IMR-90 (cell line): ENCODE results near the gene SLC12A7. TPM values are rescaled to one million over a fixed set of nuclear protein-coding genes. Genes with fewer than 3 reads are reported as not detected.

Source experiments
- ATAC-seq: fragments of 200-7000 bp; cut with Tn5 transposase; 2 replicates; pipeline ENCODE4 v1.9.1; 2020; ENCODE audit warnings: low read depth, mild to moderate bottlenecking, moderate library complexity
- BruUV-seq: library from RNA; stranded (reverse); fragments of 400-500 nt; replicated peaks from 2 replicates; lab custom pipeline; 2021; lab: Mats Ljungman, UMichigan
- CTCF ChIA-PET: fragments of 300-600 bp; formaldehyde crosslinking; extraction: SDS; loops from one replicate; lab custom pipeline; 2021; ENCODE audit warnings: antibody characterized with exemption; lab: Yijun Ruan, JAX
- POLR2A ChIA-PET: fragments of 300-600 bp; sonication (Branson Sonifier 250); formaldehyde crosslinking; loops from one replicate; lab custom pipeline; 2022; ENCODE audit warnings: antibody characterized with exemption; ENCODE audit not compliant: unreplicated experiment; lab: Charles Lee
- DNase-seq: peaks from one replicate; pipeline ENCODE4 v3.0.0; 2013
- H2AFZ ChIP-seq: replicated peaks from 2 replicates; pipeline ENCODE3; 2013; ENCODE audit warnings: low read length, mild to moderate bottlenecking; ENCODE audit not compliant: poor library complexity
- H2AK5ac ChIP-seq: 2 replicates; pipeline ENCODE4 v1.6.1; 2013; ENCODE audit warnings: low read depth, low read length, inconsistent platforms
- H2AK9ac ChIP-seq: replicated peaks from 2 replicates; pipeline ENCODE3; 2013; ENCODE audit warnings: mild to moderate bottlenecking, low read depth, low read length, moderate library complexity; ENCODE audit not compliant: poor library complexity
- H2BK120ac ChIP-seq: 2 replicates; pipeline ENCODE4 v1.6.1; 2013; ENCODE audit warnings: low read depth, low read length, inconsistent platforms
- H2BK15ac ChIP-seq: 3 replicates; pipeline ENCODE4 v1.6.1; 2013; ENCODE audit warnings: low read depth, low read length, inconsistent platforms
- H2BK20ac ChIP-seq: 2 replicates; pipeline ENCODE4 v1.6.1; 2013; ENCODE audit warnings: low read depth, mild to moderate bottlenecking, inconsistent platforms, low read length, moderate library complexity
- H2BK5ac ChIP-seq: 2 replicates; pipeline ENCODE4 v1.6.1; 2013; ENCODE audit warnings: mild to moderate bottlenecking, low read depth, low read length, inconsistent platforms; ENCODE audit not compliant: poor library complexity, severe bottlenecking
- H3K14ac ChIP-seq: replicated peaks from 2 replicates; pipeline ENCODE4 v1.6.1; 2013; ENCODE audit warnings: low read depth, low read length, inconsistent platforms
- H3K18ac ChIP-seq: 2 replicates; pipeline ENCODE4 v1.6.1; 2013; ENCODE audit warnings: low read depth, low read length, control low read depth
- H3K23ac ChIP-seq: 2 replicates; pipeline ENCODE4 v1.6.1; 2013; ENCODE audit warnings: low read depth, low read length, inconsistent platforms
- H3K27ac ChIP-seq: 2 replicates; pipeline ENCODE4 v1.5.1; 2013; ENCODE audit warnings: mild to moderate bottlenecking, control low read depth, low read length; ENCODE audit not compliant: insufficient read depth
- H3K27me3 ChIP-seq: 2 replicates; pipeline ENCODE4 v1.6.1; 2013; ENCODE audit warnings: low read length; ENCODE audit not compliant: control insufficient read depth, insufficient read depth
- H3K36me3 ChIP-seq: 2 replicates; pipeline ENCODE4 v1.6.1; 2013; ENCODE audit warnings: low read length, mixed read lengths; ENCODE audit not compliant: control insufficient read depth, insufficient read depth
- H3K4ac ChIP-seq: 2 replicates; pipeline ENCODE4 v1.6.1; 2013; ENCODE audit warnings: low read depth, low read length, inconsistent platforms
- H3K4me1 ChIP-seq: 2 replicates; pipeline ENCODE4 v1.6.1; 2013; ENCODE audit warnings: low read length, mixed read lengths; ENCODE audit not compliant: control insufficient read depth, insufficient read depth
- H3K4me2 ChIP-seq: 2 replicates; pipeline ENCODE4 v1.6.1; 2013; ENCODE audit warnings: low read depth, mild to moderate bottlenecking, control low read depth, low read length, moderate library complexity
- H3K4me3 ChIP-seq: 2 replicates; pipeline ENCODE4 v1.5.1; 2013; ENCODE audit warnings: low read depth, mild to moderate bottlenecking, control low read depth, low read length, moderate library complexity; ENCODE audit not compliant: insufficient read depth
- H3K56ac ChIP-seq: 2 replicates; pipeline ENCODE4 v1.6.1; 2013; ENCODE audit warnings: low read length, inconsistent platforms; ENCODE audit not compliant: insufficient read depth; ENCODE audit errors: extremely low read depth
- H3K79me1 ChIP-seq, 2 experiments: 2 replicates each; pipeline ENCODE4 v1.6.1; 2013; ENCODE audit warnings: low read length in 2 of 2, inconsistent platforms in 1 of 2, low read depth in 1 of 2
- H3K9ac ChIP-seq: 2 replicates; pipeline ENCODE4 v1.6.1; 2013; ENCODE audit warnings: low read depth, low read length, control low read depth
- H3K9me1 ChIP-seq: 2 replicates; pipeline ENCODE4 v1.6.1; 2013; ENCODE audit warnings: low read length, inconsistent platforms; ENCODE audit not compliant: insufficient read depth
- H3K9me3 ChIP-seq: 2 replicates; pipeline ENCODE4 v1.6.1; 2013; ENCODE audit warnings: low read length; ENCODE audit not compliant: control insufficient read depth, insufficient read depth
- H4K20me1 ChIP-seq: 2 replicates; pipeline ENCODE4 v1.6.1; 2013; ENCODE audit warnings: low read length, inconsistent platforms; ENCODE audit not compliant: insufficient read depth
- H4K5ac ChIP-seq: 2 replicates; pipeline ENCODE4 v1.6.1; 2013; ENCODE audit warnings: mild to moderate bottlenecking, low read depth, low read length, control low read depth
- H4K8ac ChIP-seq, 2 experiments: 2 replicates each; pipeline ENCODE4 v1.6.1; 2013; ENCODE audit warnings: low read depth in 2 of 2, low read length in 2 of 2, control low read depth in 1 of 2, inconsistent platforms in 1 of 2
- H4K91ac ChIP-seq: 2 replicates; pipeline ENCODE4 v1.6.1; 2013; ENCODE audit warnings: low read depth, low read length, inconsistent platforms; ENCODE audit not compliant: insufficient read depth
- BHLHE40 ChIP-seq: fragments of 150-350 bp; IDR thresholded peaks from 2 replicates; pipeline ENCODE4 v1.6.1; 2016; ENCODE audit warnings: mild to moderate bottlenecking, low read depth, low read length
- CEBPB ChIP-seq: IDR thresholded peaks from 2 replicates; pipeline ENCODE4 v1.6.1; 2012; ENCODE audit warnings: low read depth, low read length, improper control_type of control experiment
- FOS ChIP-seq: fragments of 150-350 bp; IDR thresholded peaks from 2 replicates; pipeline ENCODE4 v1.6.1; 2016; ENCODE audit warnings: low read depth, low read length
- MAFK ChIP-seq: IDR thresholded peaks from 2 replicates; pipeline ENCODE4 v1.6.1; 2012; ENCODE audit warnings: low read depth, low read length, improper control_type of control experiment
- MAZ ChIP-seq: IDR thresholded peaks from 2 replicates; pipeline ENCODE4 v1.6.1; 2012; ENCODE audit warnings: low read depth, mild to moderate bottlenecking, low read length, improper control_type of control experiment, moderate library complexity, borderline replicate concordance
- MXI1 ChIP-seq: IDR thresholded peaks from 2 replicates; pipeline ENCODE4 v1.6.1; 2012; ENCODE audit warnings: low read depth, mild to moderate bottlenecking, low read length, moderate library complexity, borderline replicate concordance
- NFE2L2 ChIP-seq: fragments of 150-350 bp; IDR thresholded peaks from 2 replicates; pipeline ENCODE4 v1.6.1; 2016; ENCODE audit warnings: low read depth, mild to moderate bottlenecking, low read length
- POLR2A ChIP-seq: IDR thresholded peaks from 2 replicates; pipeline ENCODE4 v1.6.1; 2012; ENCODE audit warnings: mild to moderate bottlenecking, low read depth, low read length
- RCOR1 ChIP-seq: IDR thresholded peaks from 2 replicates; pipeline ENCODE4 v1.6.1; 2012; ENCODE audit warnings: mild to moderate bottlenecking, low read length, improper control_type of control experiment; ENCODE audit not compliant: insufficient replicate concordance
- SMC3 ChIP-seq: fragments of 150-350 bp; IDR thresholded peaks from 2 replicates; pipeline ENCODE4 v1.6.1; 2016; ENCODE audit warnings: low read depth, mild to moderate bottlenecking, antibody characterized with exemption, low read length, moderate library complexity
- WGBS, 2 experiments: methylation state at CpG; one replicate each; pipeline versions ENCODE4 v1.1.5 to v1.1.7; 2013; ENCODE audit warnings: missing lambda C conversion rate in 2 of 2; ENCODE audit not compliant: insufficient read length in 1 of 2; ENCODE audit errors: extremely low coverage in 2 of 2; 5-methylcytosine and 5-hydroxymethylcytosine counted together
- dilution Hi-C: fragments of 300-500 bp; cut with HindIII; formaldehyde crosslinking; loops from one replicate; pipeline ENCODE4 v1.14.3; 2018; ENCODE audit warnings: low sequenced_read_pairs; ENCODE audit not compliant: unreplicated experiment
- in situ Hi-C: fragments of 300-500 bp; cut with MboI; formaldehyde crosslinking; loops from 3 replicates; pipeline ENCODE4 v1.14.3; 2019; ENCODE audit warnings: low sequenced_read_pairs, inconsistent platforms, mixed read lengths
- intact Hi-C: fragments of 100-400 bp; cut with micrococcal nuclease; formaldehyde crosslinking; loops from 2 replicates; pipeline ENCODE4 v1.10.0; 2022
- polyA plus RNA-seq, 3 experiments: library from polyadenylated mRNA; depleted of rRNA; stranded (reverse); fragments of >200 nt; gene quantifications; 2 replicates each; pipeline ENCODE4 v1.2.3, GENCODE V29; 2012; ENCODE audit warnings: low replicate concordance in 1 of 3
- total RNA-seq: library from RNA; depleted of rRNA; stranded (reverse); fragments of >200 nt; gene quantifications from 2 replicates; pipeline ENCODE4 v1.2.3, GENCODE V29; 2012
- TF ChIP-seq, protein P1 (sequence below): fragments of 150-350 bp; IDR thresholded peaks from 2 replicates; pipeline ENCODE4 v1.6.1; 2017; ENCODE audit warnings: mild to moderate bottlenecking, antibody characterized with exemption, low read length, low read depth

The SLC12A7 gene
- total and polyA plus RNA-seq, 2 of the 4 experiments (the other 2 are of a cell fraction), result 3.0 to 6.1 TPM

DNA sequence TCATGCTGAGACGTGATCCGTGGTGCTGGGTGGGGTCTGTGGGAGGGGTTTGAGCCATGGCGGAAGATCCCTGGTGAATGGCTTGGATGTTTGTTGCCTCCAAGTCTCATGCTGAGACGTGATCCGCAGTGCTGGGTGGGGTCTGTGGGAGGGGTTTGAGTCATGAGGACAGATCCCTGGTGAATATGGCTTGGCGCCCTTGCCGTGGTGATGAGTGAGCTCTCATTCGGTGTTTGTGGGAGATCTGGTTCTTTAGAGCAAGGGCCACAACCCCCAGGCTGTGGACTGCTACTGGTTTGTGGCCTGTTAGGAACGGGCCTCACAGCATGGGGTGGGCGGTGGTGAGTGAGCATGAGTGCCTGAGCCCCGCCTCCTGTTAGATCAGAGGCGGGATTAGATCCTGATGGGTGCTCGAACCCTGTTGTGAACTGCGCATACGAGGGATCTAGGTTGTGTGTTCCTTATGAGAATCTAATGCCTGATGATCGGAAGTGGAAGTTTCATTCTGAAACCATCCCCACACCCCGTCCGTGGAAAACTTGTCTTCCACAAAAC, 72.1 kb downstream of the SLC12A7 start:
- H2BK20ac ChIP-seq, result no peak overlapping the region
- H3K4me1 ChIP-seq, result no peaks in the 10 kb centered on the region
- no peaks in the 10 kb centered on the region for H3K79me1 ChIP-seq
- no peaks in the 10 kb centered on the region for H3K36me3 ChIP-seq
- no peak overlapping the region for H3K4me3 ChIP-seq
- H3K27ac ChIP-seq, result no peak overlapping the region
- intact Hi-C loops, result no loop called here
- no peaks in the 10 kb centered on the region for H3K27me3 ChIP-seq
- H3K4ac ChIP-seq, result no peak overlapping the region
- no peak overlapping the region for H3K9ac ChIP-seq
- H3K23ac ChIP-seq, result no peak overlapping the region
- in situ Hi-C loops, result no loop called here
- TF ChIP-seq BHLHE40 (no peak), CEBPB (no peak), NFE2L2 (no peak), SMC3 (no peak), POLR2A (no peak), RCOR1 (no peak), FOS (no peak), MAZ (no peak), MAFK (no peak), MXI1 (no peak)
- TF ChIP-seq, protein P1, sequence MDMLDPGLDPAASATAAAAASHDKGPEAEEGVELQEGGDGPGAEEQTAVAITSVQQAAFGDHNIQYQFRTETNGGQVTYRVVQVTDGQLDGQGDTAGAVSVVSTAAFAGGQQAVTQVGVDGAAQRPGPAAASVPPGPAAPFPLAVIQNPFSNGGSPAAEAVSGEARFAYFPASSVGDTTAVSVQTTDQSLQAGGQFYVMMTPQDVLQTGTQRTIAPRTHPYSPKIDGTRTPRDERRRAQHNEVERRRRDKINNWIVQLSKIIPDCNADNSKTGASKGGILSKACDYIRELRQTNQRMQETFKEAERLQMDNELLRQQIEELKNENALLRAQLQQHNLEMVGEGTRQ, result no peak
- no peak overlapping the region for H3K4me2 ChIP-seq
- H3K18ac ChIP-seq, result no peak overlapping the region
- H4K20me1 ChIP-seq, result no peaks in the 10 kb centered on the region
- H2AFZ ChIP-seq, result no peak overlapping the region
- dilution Hi-C loops, result no loop called here
- ChIA-PET POLR2A (no interaction called here), CTCF (no interaction called here)
- no peak overlapping the region for H3K14ac ChIP-seq
- no peak overlapping the region for H2AK9ac ChIP-seq
- no peak overlapping the region for H2BK120ac ChIP-seq
- H4K8ac ChIP-seq, result no peak overlapping the region
- H2AK5ac ChIP-seq, result no peak overlapping the region
- H4K91ac ChIP-seq, result no peak overlapping the region
- no peak overlapping the region for H4K5ac ChIP-seq
- H2BK15ac ChIP-seq, result no peak overlapping the region
- ATAC-seq (no peak), DNase-seq (no peak)
- H3K56ac ChIP-seq, result no peak overlapping the region
- no peak overlapping the region for H2BK5ac ChIP-seq
- H3K9me3 ChIP-seq, result peaks cover 9% of the 10 kb centered on the region; the same call in 1 of the 2 replicates
- BruUV-seq, result no TSS peak
- H3K9me1 ChIP-seq, result no peaks in the 10 kb centered on the region
- 100% methylated on average over 2 of the region's 18 CpGs; no CpG with 5 or more reads in 1 of the 2 experiments for WGBS, 2 experiments
